Measurements from ENCODE around the gene MYOM3. TPM values are rescaled to one million over a fixed set of nuclear protein-coding genes. Genes with fewer than 3 reads are reported as not detected.
"Not testable (repeated sequence)": the region's sequence is repeated elsewhere in the genome, so short reads cannot be mapped to it uniquely, and the experiment has no call there.

MYOM3 gene
- total RNA-seq, 1 donor from 2014 or later: not detected

GRCh38 chr1:24043345-24044032, 68.4 kb downstream of the MYOM3 start:
- Mint-ChIP-seq H3K4me3 (no peak overlapping the region), H3K27ac (ENCODE audit: unreplicated experiment) (no peak overlapping the region), H3K36me3 (ENCODE audit: low read depth) (no peaks in the 10 kb centered on the region), H3K4me1 (peaks cover 9% of the 10 kb centered on the region), H3K27me3 (ENCODE audit: low read depth) (no peaks in the 10 kb centered on the region), H3K9me3 (no peaks in the 10 kb centered on the region)
- DNase-seq (ENCODE audit: low read depth, low spot score): no peak
- TF ChIP-seq CTCF (conservative IDR thresholded peaks at IDR 0.05): no peak

GRCh38 chr1:24042315-24042714, 69.6 kb downstream of the MYOM3 start:
- Mint-ChIP-seq H3K36me3 (ENCODE audit: low read depth) (no peaks in the 10 kb centered on the region), H3K27ac (ENCODE audit: unreplicated experiment) (no peak overlapping the region), H3K4me3 (no peak overlapping the region), H3K9me3 (no peaks in the 10 kb centered on the region), H3K27me3 (ENCODE audit: low read depth) (no peaks in the 10 kb centered on the region), H3K4me1 (peaks cover 9% of the 10 kb centered on the region)
- no peak for TF ChIP-seq CTCF (conservative IDR thresholded peaks at IDR 0.05)
- no peak for DNase-seq (ENCODE audit: low read depth, low spot score)

- no peak overlapping the region for H3K27ac Mint-ChIP-seq (ENCODE audit: unreplicated experiment)
- TF ChIP-seq CTCF (conservative IDR thresholded peaks at IDR 0.05): no peak
- H3K4me1 Mint-ChIP-seq: peaks cover 5% of the 10 kb centered on the region
- DNase-seq (ENCODE audit: low read depth, low spot score): no peak
- H3K36me3 Mint-ChIP-seq (ENCODE audit: low read depth): no peaks in the 10 kb centered on the region
- no peaks in the 10 kb centered on the region for H3K27me3 Mint-ChIP-seq (ENCODE audit: low read depth)
- H3K9me3 Mint-ChIP-seq: peaks cover 2% of the 10 kb centered on the region
- no peak overlapping the region for H3K4me3 Mint-ChIP-seq
These were observed 75.8 kb downstream of the MYOM3 start for GRCh38 chr1:24036088-24036487.

GRCh38 chr1:24032981-24033380, 79.0 kb downstream of the MYOM3 start:
- TF ChIP-seq CTCF (conservative IDR thresholded peaks at IDR 0.05): no peak
- Mint-ChIP-seq H3K27ac (ENCODE audit: unreplicated experiment) (no peak overlapping the region), H3K4me1 (peaks cover 8% of the 10 kb centered on the region), H3K9me3 (peaks cover 2% of the 10 kb centered on the region), H3K27me3 (ENCODE audit: low read depth) (no peaks in the 10 kb centered on the region), H3K4me3 (no peak overlapping the region), H3K36me3 (ENCODE audit: low read depth) (no peaks in the 10 kb centered on the region)
- no peak for DNase-seq (ENCODE audit: low read depth, low spot score)

GRCh38 chr1:24030976-24031516, 80.9 kb downstream of the MYOM3 start:
- not testable (repeated sequence) for H3K9me3 Mint-ChIP-seq; H3K4me1 Mint-ChIP-seq; H3K27ac Mint-ChIP-seq (ENCODE audit: unreplicated experiment); H3K36me3 Mint-ChIP-seq (ENCODE audit: low read depth); H3K27me3 Mint-ChIP-seq (ENCODE audit: low read depth); H3K4me3 Mint-ChIP-seq; DNase-seq (ENCODE audit: low read depth, low spot score)

- no peaks in the 10 kb centered on the region for H3K9me3 Mint-ChIP-seq
- peaks cover 4% of the 10 kb centered on the region for H3K4me1 Mint-ChIP-seq
- H3K27ac Mint-ChIP-seq (ENCODE audit: unreplicated experiment): no peak overlapping the region
- TF ChIP-seq CTCF (conservative IDR thresholded peaks at IDR 0.05): peak; percentile 56
- DNase-seq (ENCODE audit: low read depth, low spot score): no peak
- no peaks in the 10 kb centered on the region for H3K36me3 Mint-ChIP-seq (ENCODE audit: low read depth)
- H3K4me3 Mint-ChIP-seq: no peak overlapping the region
- H3K27me3 Mint-ChIP-seq (ENCODE audit: low read depth): no peaks in the 10 kb centered on the region
These were observed 84.0 kb downstream of the MYOM3 start for GRCh38 chr1:24027838-24028468.

Data from neural crest cell (in vitro differentiated cells).